Activated CD8-positive, alpha-beta T cell treated with anti-CD3 and anti-CD28 coated beads for 36 hours (primary cell): ENCODE data around the gene NRP1. TPM values are rescaled to one million over a fixed set of nuclear protein-coding genes. Genes with fewer than 3 reads are reported as not detected.
A peak's percentile ranks its signal among the peaks of the same experiment; 100 is the strongest.

Experiments
- ATAC-seq: fragments of 200-7000 bp; cut with Tn5 transposase; one replicate; pipeline ENCODE4 v1.10.0; 2021; ENCODE audit warnings: mild to moderate bottlenecking, moderate library complexity
- CTCF ChIA-PET: fragments of 350-600 bp; sonication (Branson Sonifier 250); formaldehyde crosslinking; loops from one replicate; lab custom pipeline; 2021; ENCODE audit warnings: antibody characterized with exemption; lab: Charles Lee
- POLR2A ChIA-PET: fragments of 350-600 bp; sonication (Branson Sonifier 250); formaldehyde crosslinking; loops from one replicate; lab custom pipeline; 2021; ENCODE audit warnings: antibody characterized with exemption; lab: Charles Lee
- DNase-seq: peaks from one replicate; pipeline ENCODE4 v3.0.0-alpha.2; 2020
- H3K27ac Mint-ChIP-seq: one replicate; pipeline ENCODE4 v1.8.0; 2021; ENCODE audit warnings: mild to moderate bottlenecking, mixed read lengths
- H3K27me3 Mint-ChIP-seq: one replicate; pipeline ENCODE4 v1.8.0; 2021; ENCODE audit warnings: mixed read lengths
- H3K36me3 Mint-ChIP-seq: one replicate; pipeline ENCODE4 v1.8.0; 2021; ENCODE audit warnings: low read depth, mixed read lengths
- H3K4me1 Mint-ChIP-seq: one replicate; pipeline ENCODE4 v1.8.0; 2021; ENCODE audit warnings: low read depth, mixed read lengths
- H3K4me3 Mint-ChIP-seq: one replicate; pipeline ENCODE4 v1.8.0; 2021; ENCODE audit warnings: mild to moderate bottlenecking, moderate library complexity, mixed read lengths
- H3K9me3 Mint-ChIP-seq: one replicate; pipeline ENCODE4 v1.8.0; 2021; ENCODE audit warnings: mixed read lengths
- CTCF ChIP-seq: fragments of 200-600 bp; IDR thresholded peaks from one replicate; pipeline ENCODE4 v1.8.0; 2022; ENCODE audit warnings: antibody characterized with exemption, mild to moderate bottlenecking
- intact Hi-C: fragments of 100-400 bp; cut with micrococcal nuclease; formaldehyde crosslinking; loops from one replicate; pipeline ENCODE4 v1.10.0; 2022
- total RNA-seq, 2 experiments: library from RNA; stranded (reverse); gene quantifications; one replicate each; pipeline ENCODE4 v1.2.3, GENCODE V29; 2021

NRP1 gene
- total RNA-seq, 2 experiments from 2014 or later, result 0.22 to 0.79 TPM

- intact Hi-C loops, result no loop called here
- H3K27ac Mint-ChIP-seq, result no peak overlapping the region
- no peak overlapping the region for H3K4me3 Mint-ChIP-seq
- ATAC-seq (no peak), DNase-seq (no peak)
- peaks cover 29% of the 10 kb centered on the region for H3K27me3 Mint-ChIP-seq
- peaks cover 17% of the 10 kb centered on the region for H3K9me3 Mint-ChIP-seq
- no peak for TF ChIP-seq CTCF
- CTCF ChIA-PET, result interaction anchor here (1.3 kb wide), 1 partner anchor 177 kb away, joined by 4 read pairs; no protein-coding TSS in a partner anchor
- peaks cover 6% of the 10 kb centered on the region for H3K4me1 Mint-ChIP-seq
- POLR2A ChIA-PET, result no interaction called here
- H3K36me3 Mint-ChIP-seq, result peaks cover 1% of the 10 kb centered on the region
These were observed 36.0 kb upstream of the NRP1 start for GRCh38 chr10:33370434-33370930.

- peaks cover 29% of the 10 kb centered on the region for H3K27me3 Mint-ChIP-seq
- POLR2A ChIA-PET, result no interaction called here
- DNase-seq, result no peak
- peaks cover 1% of the 10 kb centered on the region for H3K36me3 Mint-ChIP-seq
- peaks cover 17% of the 10 kb centered on the region for H3K9me3 Mint-ChIP-seq
- intact Hi-C loops, result no loop called here
- no peak for ATAC-seq
- H3K4me3 Mint-ChIP-seq, result no peak overlapping the region
- no peak overlapping the region for H3K27ac Mint-ChIP-seq
- CTCF ChIA-PET, result no interaction called here
- TF ChIP-seq CTCF, result no peak
- H3K4me1 Mint-ChIP-seq, result peaks cover 15% of the 10 kb centered on the region
These were observed 33.6 kb upstream of the NRP1 start for GRCh38 chr10:33368086-33368485.

GRCh38 chr10:33365871-33366411 lies 31.5 kb upstream of the NRP1 start:
- Mint-ChIP-seq H3K27ac (peak overlapping the region; percentile 87), H3K4me1 (peaks cover 15% of the 10 kb centered on the region), H3K36me3 (peaks cover 1% of the 10 kb centered on the region), H3K4me3 (no peak overlapping the region), H3K27me3 (peaks cover 24% of the 10 kb centered on the region), H3K9me3 (peaks cover 17% of the 10 kb centered on the region)
- ATAC-seq, result peak; percentile 94
- peak; percentile 56 for DNase-seq
- ChIA-PET CTCF (interaction anchor here (1.0 kb wide), 1 partner anchor 32 kb away, joined by 3 read pairs; the partner anchor contains the start of gene NRP1), POLR2A (no interaction called here)
- no peak for TF ChIP-seq CTCF
- intact Hi-C loops, result no loop called here

- POLR2A ChIA-PET, result no interaction called here
- DNase-seq (no peak), ATAC-seq (peak; percentile 22)
- peaks cover 10% of the 10 kb centered on the region for H3K9me3 Mint-ChIP-seq
- peaks cover 21% of the 10 kb centered on the region for H3K27me3 Mint-ChIP-seq
- intact Hi-C loops, result no loop called here
- TF ChIP-seq CTCF, result no peak
- H3K36me3 Mint-ChIP-seq, result no peaks in the 10 kb centered on the region
- H3K4me1 Mint-ChIP-seq, result peaks cover 15% of the 10 kb centered on the region
- no peak overlapping the region for H3K4me3 Mint-ChIP-seq
- peak overlapping the region; percentile 87 for H3K27ac Mint-ChIP-seq
- CTCF ChIA-PET, result interaction anchor here (1.0 kb wide), 1 partner anchor 31 kb away, joined by 3 read pairs; the partner anchor contains the start of gene NRP1
These were observed 30.8 kb upstream of the NRP1 start for GRCh38 chr10:33365301-33365700.

GRCh38 chr10:33363106-33363505 lies 28.6 kb upstream of the NRP1 start:
- intact Hi-C loops, result no loop called here
- no peak for TF ChIP-seq CTCF
- Mint-ChIP-seq H3K36me3 (no peaks in the 10 kb centered on the region), H3K27ac (no peak overlapping the region), H3K4me1 (peaks cover 15% of the 10 kb centered on the region), H3K9me3 (peaks cover 7% of the 10 kb centered on the region), H3K4me3 (no peak overlapping the region), H3K27me3 (peaks cover 18% of the 10 kb centered on the region)
- DNase-seq (no peak), ATAC-seq (no peak)
- POLR2A ChIA-PET, result no interaction called here
- CTCF ChIA-PET, result no interaction called here
